Endothelial cell of umbilical vein (primary cell): ENCODE results near the gene PIRT.

Source experiments
- CTCF ChIP-seq, 2 donors: IDR thresholded peaks; 1 replicate in 1 of 2; 2 replicates in 1 of 2; pipeline ENCODE4 v1.5.1; 2011; ENCODE audit warnings: low read length in 2 of 2, mild to moderate bottlenecking in 2 of 2, moderate library complexity in 2 of 2, control low read depth in 1 of 2, inconsistent platforms in 1 of 2, low read depth in 1 of 2; ENCODE audit not compliant: insufficient read depth in 1 of 2; ENCODE audit errors: extremely low read depth in 1 of 2
- EZH2 ChIP-seq: IDR thresholded peaks from 2 replicates; pipeline ENCODE4 v1.6.1; 2012; ENCODE audit warnings: borderline replicate concordance, low read depth, mild to moderate bottlenecking, moderate library complexity, low read length, inconsistent platforms; ENCODE audit not compliant: severe bottlenecking
- FOS ChIP-seq: IDR thresholded peaks from 2 replicates; pipeline ENCODE4 v1.6.1; 2011; ENCODE audit warnings: mild to moderate bottlenecking, low read length, moderate library complexity, borderline replicate concordance; ENCODE audit not compliant: insufficient read depth
- GATA2 ChIP-seq: IDR thresholded peaks from 2 replicates; pipeline ENCODE4 v1.7.0; 2011; ENCODE audit warnings: low read depth, mild to moderate bottlenecking, moderate library complexity, mixed read lengths, low read length; ENCODE audit not compliant: insufficient read length, insufficient read depth
- MAX ChIP-seq: IDR thresholded peaks from 2 replicates; pipeline ENCODE4 v1.6.1; 2011; ENCODE audit not compliant: insufficient read depth, insufficient read length
- MYC ChIP-seq: IDR thresholded peaks from one replicate; pipeline ENCODE4 v1.6.1; 2011; ENCODE audit warnings: mild to moderate bottlenecking, low read depth, low read length
- POLR2A ChIP-seq: IDR thresholded peaks from 2 replicates; pipeline ENCODE4 v1.6.1; 2012; ENCODE audit warnings: low read depth, mild to moderate bottlenecking, control low read depth, low read length
- POLR2AphosphoS5 ChIP-seq: IDR thresholded peaks from 2 replicates; pipeline ENCODE4 v1.6.1; 2012; ENCODE audit warnings: low read depth, mild to moderate bottlenecking, control low read depth, low read length, moderate library complexity; ENCODE audit not compliant: insufficient read depth

- TF ChIP-seq CTCF (IDR thresholded peaks at IDR 0.05; ENCODE audit: extremely low read depth in 1 of 2, insufficient read depth in 1 of 2, low read depth in 1 of 2, low read length in 2 of 2): no peak
- TF ChIP-seq GATA2: no peak
- TF ChIP-seq POLR2AphosphoS5: no peak
- no peak for TF ChIP-seq POLR2A
- TF ChIP-seq MAX: no peak
- TF ChIP-seq MYC: no peak
- no peak for TF ChIP-seq EZH2
- no peak for TF ChIP-seq FOS
These were observed 34.0 kb upstream of the PIRT start for GRCh38 chr17:10871914-10872313.
